NCI-H1436 treated with DMSO at 0.1 percent for 48 hours (cell line): Measurements from ENCODE around the gene SEZ6.
A peak's percentile ranks its signal among the peaks of the same experiment; 100 is the strongest.

Source experiments
- DNase-seq: peaks from one replicate; lab custom pipeline; 2025; lab: John Stamatoyannopoulos, UW

SEZ6 gene

DNA sequence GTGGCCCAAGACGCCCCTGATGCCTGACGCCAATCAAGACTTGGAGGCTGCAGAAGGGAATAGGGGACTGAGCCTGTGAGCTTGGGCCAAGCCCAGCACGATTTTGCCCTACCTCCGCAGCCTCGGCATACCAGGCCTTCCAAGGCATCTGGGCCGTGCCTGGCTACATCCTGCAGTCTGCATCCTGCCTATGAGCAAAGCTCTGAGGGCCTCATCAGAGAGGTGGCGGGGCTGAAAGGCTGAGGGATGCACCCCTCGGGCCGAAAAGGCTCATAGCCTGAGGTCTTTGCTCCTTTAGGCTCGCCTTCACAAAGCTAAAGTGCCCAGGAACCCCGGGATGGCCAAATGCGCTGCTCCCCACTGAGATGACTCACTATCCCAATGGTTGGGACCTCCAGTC lies 2.5 kb downstream of the SEZ6 start:
- no peak for DNase-seq

DNA sequence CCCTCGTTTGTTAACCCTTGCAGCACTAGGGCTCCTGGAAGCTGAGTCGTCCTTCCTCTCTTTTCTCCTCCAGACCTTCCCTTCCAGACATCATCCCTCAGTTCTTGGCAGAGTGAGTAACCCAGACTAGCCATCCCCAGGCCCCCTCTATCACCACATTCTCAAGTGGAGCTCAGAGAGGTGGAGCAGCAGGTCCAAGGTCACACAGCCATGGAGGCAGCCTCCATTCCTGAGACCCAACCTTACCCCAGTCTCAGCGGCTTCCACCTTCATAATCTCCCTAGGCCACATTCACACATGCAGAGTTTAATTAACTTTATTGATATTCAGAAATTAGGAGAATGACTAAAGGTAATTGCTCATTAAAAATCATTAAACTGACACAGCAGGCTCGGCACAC lies 3.0 kb downstream of the SEZ6 start:
- no peak for DNase-seq

- DNase-seq = no peak
Measured at GRCh38 chr17:29000973-29001372, 4.9 kb downstream of the SEZ6 start.

GRCh38 chr17:28999206-28999605 lies 6.6 kb downstream of the SEZ6 start:
- no peak for DNase-seq

GRCh38 chr17:28997806-28998205 lies 8.0 kb downstream of the SEZ6 start:
- peak; percentile 46 for DNase-seq

DNA sequence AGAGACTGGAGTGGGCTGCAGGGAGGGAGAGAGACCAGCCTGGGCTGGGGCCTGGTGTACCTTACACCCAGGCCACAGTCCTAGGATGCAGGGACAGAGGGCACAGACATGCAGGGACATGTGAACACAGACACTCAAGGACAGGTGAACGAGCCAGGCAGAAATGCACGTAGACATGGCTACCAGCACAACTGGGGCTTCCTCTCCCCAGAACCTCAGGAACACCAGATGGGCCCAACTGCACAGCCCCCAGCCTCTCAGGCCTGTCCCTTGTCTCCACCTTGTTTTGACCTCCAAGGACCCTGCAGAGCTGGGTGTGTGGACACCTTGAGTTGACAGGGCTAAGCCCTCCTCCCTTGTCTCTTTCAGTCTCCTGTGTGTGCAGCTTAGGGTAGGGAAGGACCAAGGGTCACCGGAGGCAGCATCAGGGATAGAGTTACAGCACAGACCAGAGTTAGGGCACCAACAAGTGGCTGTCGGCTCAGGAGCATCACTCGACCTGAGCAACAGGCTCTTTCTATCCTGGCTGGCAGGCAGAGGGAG lies 9.2 kb downstream of the SEZ6 start:
- DNase-seq = no peak

GRCh38 chr17:28993645-28994426 lies 12.0 kb downstream of the SEZ6 start:
- no peak for DNase-seq

DNA sequence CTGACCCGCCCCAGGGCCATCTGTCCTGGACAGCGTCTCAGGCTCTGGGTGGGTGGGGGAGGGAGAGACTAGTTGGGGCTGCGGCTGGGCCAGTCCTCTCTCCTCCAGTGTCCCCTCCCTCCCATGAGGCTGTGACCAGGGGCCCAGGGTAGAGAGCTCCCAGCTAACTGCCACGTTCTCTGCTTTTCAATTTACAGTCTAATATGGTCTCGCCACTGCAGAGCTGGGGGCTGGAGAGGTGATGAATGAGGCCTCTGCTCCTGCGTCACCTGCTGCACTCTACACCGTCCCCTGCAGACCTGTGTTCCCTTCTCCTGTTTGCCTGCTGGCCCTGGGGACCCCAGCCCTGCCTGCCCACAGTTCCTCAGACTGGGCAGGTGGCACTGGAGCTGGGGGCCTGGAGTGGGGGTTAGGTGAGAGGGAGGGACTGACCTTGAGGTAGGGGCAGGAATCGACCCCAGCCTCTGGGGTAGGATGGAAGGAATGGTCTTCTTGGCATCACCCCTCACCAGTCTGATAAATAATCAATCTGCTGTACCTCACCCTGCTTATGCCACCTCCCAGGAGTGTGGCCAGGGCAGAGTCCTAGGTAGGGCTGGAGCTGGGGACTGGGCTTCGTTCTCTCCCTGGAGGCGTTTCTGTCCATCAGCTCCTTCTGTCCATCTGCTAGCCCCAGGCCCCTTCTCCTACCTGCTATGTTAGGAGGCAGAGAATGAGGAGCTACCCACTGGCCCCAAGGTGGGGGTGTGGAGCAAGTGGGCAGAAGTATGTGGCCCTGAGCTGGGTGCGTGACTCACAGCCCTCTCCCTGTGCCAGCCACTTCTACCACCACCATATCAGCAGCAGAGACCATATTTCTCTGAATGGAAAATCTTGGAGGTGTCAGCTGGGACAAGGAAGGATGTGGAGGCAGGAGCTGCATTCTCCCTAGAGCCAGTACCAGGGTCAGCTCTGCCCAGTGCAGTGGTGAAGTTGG lies 12.9 kb downstream of the SEZ6 start:
- DNase-seq = no peak

GRCh38 chr17:28992185-28992584 lies 13.6 kb downstream of the SEZ6 start:
- no peak for DNase-seq

DNA sequence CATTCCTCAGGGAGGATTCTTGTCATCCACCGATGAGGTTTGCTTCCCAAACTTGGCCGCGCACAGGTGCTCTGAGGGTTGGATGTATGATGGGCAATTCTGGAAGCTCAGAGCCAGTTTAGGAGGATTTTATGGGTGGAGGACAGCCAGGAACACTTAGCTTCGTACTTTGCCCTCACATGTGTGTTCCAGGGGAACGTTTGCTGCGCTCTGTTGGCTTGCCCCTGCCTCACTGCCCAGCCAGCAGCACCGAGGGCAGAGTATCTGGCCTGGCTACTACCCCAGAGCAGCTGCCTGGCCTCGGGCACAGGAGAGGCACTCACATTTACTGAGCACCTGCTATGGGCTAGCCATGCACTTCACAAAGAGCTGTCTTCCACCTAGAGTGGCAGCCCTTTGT lies 14.1 kb downstream of the SEZ6 start:
- no peak for DNase-seq

GRCh38 chr17:28989028-28989427 lies 16.8 kb downstream of the SEZ6 start:
- DNase-seq = no peak

- DNase-seq = no peak
Measured at GRCh38 chr17:28988475-28988874, 17.4 kb downstream of the SEZ6 start.

GRCh38 chr17:28986714-28987655 lies 18.8 kb downstream of the SEZ6 start:
- DNase-seq = no peak

- DNase-seq = peak; percentile 86
Measured at GRCh38 chr17:28985950-28986713, 19.7 kb downstream of the SEZ6 start.

GRCh38 chr17:28983286-28984230 lies 22.3 kb downstream of the SEZ6 start:
- DNase-seq = no peak

DNA sequence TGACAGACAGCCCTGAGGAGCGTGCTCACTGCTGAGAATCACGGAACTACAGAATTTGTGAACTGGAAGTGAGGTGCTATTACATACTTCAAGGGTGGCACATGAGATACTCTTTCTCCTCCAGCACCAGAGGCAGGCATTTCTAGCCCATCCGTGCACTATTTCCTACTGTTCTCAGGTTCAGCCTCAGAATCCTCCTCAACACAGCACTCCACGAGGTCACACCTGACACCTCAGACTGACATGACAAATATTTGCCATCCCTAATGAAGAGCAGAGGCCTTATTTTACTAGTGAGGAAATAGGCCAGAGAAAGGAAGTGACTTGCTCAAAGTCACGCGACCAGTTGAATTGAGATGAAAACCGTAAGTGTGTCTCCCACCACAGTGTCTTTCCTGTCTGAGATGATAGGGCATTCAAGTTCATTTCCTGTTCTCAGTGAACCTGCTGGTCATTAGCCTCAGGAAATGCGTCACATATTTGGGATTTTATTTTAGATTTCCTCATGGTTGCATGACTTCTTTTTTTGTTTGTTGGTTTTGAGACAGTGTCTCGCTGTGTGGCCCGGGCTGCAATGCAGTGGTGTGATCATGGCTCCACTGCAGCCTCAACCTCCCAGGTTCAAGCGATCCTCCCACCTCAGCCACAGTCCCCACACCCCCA lies 23.6 kb downstream of the SEZ6 start:
- DNase-seq = no peak

GRCh38 chr17:28978356-28978964 lies 27.4 kb downstream of the SEZ6 start:
- no peak for DNase-seq

- DNase-seq = no peak
Measured at GRCh38 chr17:28977659-28978355, 28.0 kb downstream of the SEZ6 start.
